ENCODE data around the gene KANSL1L.

The KANSL1L gene

DNA sequence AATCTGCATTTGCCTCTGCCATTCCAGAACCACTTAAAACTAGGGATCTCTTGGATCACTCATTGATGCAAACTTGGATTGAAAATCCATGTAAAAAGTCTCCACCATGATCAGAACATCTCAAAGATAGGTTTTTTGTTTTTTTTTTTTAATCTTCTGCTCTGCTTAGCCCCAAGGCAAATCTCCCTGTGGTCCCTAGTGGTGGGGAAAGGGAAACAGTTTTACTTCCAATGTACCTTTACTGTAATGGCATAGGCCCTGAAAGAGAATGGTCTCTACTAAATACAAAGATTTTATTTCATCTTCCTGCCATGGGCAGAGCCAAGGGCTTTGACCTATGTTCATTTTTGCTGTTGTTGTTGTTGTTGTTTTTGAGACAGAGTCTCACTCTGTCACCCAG lies 78.4 kb downstream of the KANSL1L start:
- Histone ChIP-seq H3K4me1 (ENCODE audit: low read depth, poor library complexity, severe bottlenecking) (no peaks in the 10 kb centered on the region), H4K20me1 (ENCODE audit: insufficient read depth) (no peaks in the 10 kb centered on the region), H3K27me3 (ENCODE audit: insufficient read depth, low read depth) (no peaks in the 10 kb centered on the region), H3K79me2 (ENCODE audit: insufficient read depth, low read depth) (no peaks in the 10 kb centered on the region), H3K9ac (no peak overlapping the region), H3K4me2 (no peak overlapping the region), H3K36me3 (ENCODE audit: insufficient read depth) (no peaks in the 10 kb centered on the region), H2AFZ (ENCODE audit: low read depth) (no peak overlapping the region), H3K4me3 (IDR thresholded peaks at IDR 0.05; ENCODE audit: insufficient read depth, low read depth, low read length) (no peak overlapping the region), H3K27ac (no peak overlapping the region)
- TF ChIP-seq, protein P1, sequence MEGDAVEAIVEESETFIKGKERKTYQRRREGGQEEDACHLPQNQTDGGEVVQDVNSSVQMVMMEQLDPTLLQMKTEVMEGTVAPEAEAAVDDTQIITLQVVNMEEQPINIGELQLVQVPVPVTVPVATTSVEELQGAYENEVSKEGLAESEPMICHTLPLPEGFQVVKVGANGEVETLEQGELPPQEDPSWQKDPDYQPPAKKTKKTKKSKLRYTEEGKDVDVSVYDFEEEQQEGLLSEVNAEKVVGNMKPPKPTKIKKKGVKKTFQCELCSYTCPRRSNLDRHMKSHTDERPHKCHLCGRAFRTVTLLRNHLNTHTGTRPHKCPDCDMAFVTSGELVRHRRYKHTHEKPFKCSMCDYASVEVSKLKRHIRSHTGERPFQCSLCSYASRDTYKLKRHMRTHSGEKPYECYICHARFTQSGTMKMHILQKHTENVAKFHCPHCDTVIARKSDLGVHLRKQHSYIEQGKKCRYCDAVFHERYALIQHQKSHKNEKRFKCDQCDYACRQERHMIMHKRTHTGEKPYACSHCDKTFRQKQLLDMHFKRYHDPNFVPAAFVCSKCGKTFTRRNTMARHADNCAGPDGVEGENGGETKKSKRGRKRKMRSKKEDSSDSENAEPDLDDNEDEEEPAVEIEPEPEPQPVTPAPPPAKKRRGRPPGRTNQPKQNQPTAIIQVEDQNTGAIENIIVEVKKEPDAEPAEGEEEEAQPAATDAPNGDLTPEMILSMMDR (conservative IDR thresholded peaks at IDR 0.05; ENCODE audit: low read depth, low read length) = no peak

DNA sequence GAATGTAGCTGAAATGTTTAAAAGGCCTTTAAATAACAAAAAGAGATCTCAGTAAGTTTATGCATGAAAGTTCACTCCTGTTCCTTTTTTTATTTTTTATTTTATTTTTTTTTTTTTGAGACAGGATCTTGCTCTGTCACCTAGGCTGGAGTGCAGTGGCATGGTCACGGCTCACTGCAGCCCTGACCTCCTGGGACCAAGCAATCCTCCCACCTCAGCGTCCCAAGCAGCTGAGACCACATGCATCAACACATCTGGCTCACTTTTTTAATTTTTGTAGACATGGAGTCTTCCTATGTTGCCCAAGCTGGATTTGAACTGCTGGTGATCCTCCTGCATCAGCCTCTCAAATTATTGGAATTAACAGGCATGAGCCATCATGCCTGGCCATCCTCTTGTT lies 84.3 kb downstream of the KANSL1L start:
- no peaks in the 10 kb centered on the region for H3K27me3 ChIP-seq (ENCODE audit: insufficient read depth, low read depth)
- H2AFZ ChIP-seq (ENCODE audit: low read depth) = no peak overlapping the region
- TF ChIP-seq, protein P1 (conservative IDR thresholded peaks at IDR 0.05; ENCODE audit: low read depth, low read length) = no peak
- no peak overlapping the region for H3K9ac ChIP-seq
- H3K36me3 ChIP-seq (ENCODE audit: insufficient read depth) = no peaks in the 10 kb centered on the region
- no peak overlapping the region for H3K27ac ChIP-seq
- no peak overlapping the region for H3K4me3 ChIP-seq (IDR thresholded peaks at IDR 0.05; ENCODE audit: insufficient read depth, low read depth, low read length)
- H3K4me2 ChIP-seq = no peak overlapping the region
- no peaks in the 10 kb centered on the region for H3K79me2 ChIP-seq (ENCODE audit: insufficient read depth, low read depth)
- H4K20me1 ChIP-seq (ENCODE audit: insufficient read depth) = no peaks in the 10 kb centered on the region
- H3K4me1 ChIP-seq (ENCODE audit: low read depth, poor library complexity, severe bottlenecking) = no peaks in the 10 kb centered on the region

DNA sequence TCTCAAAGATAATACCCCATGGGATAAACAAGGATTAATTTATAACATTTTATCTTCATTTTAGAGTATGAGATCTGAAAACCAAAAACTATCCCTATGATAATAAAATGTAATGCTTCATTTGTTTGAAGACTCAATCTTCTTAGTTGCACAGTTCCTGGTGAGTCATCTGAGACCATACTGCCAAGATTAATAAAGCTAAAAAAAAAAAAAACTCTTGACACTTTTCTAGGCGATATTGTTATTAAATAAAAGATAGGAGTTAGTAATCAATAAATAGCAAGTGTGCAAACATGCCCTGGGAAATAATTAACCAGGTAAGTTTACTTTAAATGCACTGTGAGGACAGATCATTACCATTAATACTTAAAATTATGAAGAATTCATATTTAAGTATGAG lies 84.9 kb downstream of the KANSL1L start:
- Histone ChIP-seq H3K79me2 (ENCODE audit: insufficient read depth, low read depth) (no peaks in the 10 kb centered on the region), H3K4me3 (IDR thresholded peaks at IDR 0.05; ENCODE audit: insufficient read depth, low read depth, low read length) (no peak overlapping the region), H3K9ac (no peak overlapping the region), H4K20me1 (ENCODE audit: insufficient read depth) (no peaks in the 10 kb centered on the region), H3K27me3 (ENCODE audit: insufficient read depth, low read depth) (no peaks in the 10 kb centered on the region), H3K4me2 (no peak overlapping the region), H3K4me1 (ENCODE audit: low read depth, poor library complexity, severe bottlenecking) (no peaks in the 10 kb centered on the region), H2AFZ (ENCODE audit: low read depth) (no peak overlapping the region), H3K27ac (no peak overlapping the region), H3K36me3 (ENCODE audit: insufficient read depth) (no peaks in the 10 kb centered on the region)
- TF ChIP-seq, protein P1 (conservative IDR thresholded peaks at IDR 0.05; ENCODE audit: low read depth, low read length) = no peak

DNA sequence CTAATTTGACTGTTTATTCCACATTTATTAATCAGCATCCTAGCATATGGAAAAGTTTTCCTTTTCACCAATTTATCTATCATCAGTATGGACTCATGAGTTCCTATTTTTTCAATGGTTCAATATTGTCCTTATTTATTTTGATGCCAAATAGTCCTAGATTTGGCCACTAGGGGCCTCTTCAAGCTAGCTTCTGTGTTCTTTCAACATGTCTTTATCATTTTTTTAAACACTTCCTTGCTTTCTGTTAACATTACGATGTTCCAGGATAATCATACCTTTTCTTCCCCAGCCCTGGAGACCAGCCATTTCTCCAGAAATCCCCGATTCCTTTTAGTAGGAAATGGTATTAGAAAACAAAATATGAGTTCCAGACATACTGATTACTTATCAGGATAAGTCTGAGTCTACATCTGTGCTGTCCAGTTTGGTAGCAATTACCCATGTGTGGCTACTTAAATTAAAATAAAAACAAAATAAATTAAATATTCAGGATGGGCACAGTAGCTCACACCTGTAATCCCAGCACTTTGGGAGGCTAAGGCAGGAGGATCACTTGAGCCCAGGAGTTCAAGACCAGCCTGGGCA lies 98.2 kb downstream of the KANSL1L start:
- H3K27ac ChIP-seq = no peak overlapping the region
- H4K20me1 ChIP-seq (ENCODE audit: insufficient read depth) = no peaks in the 10 kb centered on the region
- H3K36me3 ChIP-seq (ENCODE audit: insufficient read depth) = no peaks in the 10 kb centered on the region; the same call in 1 of the 2 replicates
- no peaks in the 10 kb centered on the region for H3K79me2 ChIP-seq (ENCODE audit: insufficient read depth, low read depth)
- no peak overlapping the region for H3K9ac ChIP-seq
- TF ChIP-seq, protein P1 (conservative IDR thresholded peaks at IDR 0.05; ENCODE audit: low read depth, low read length) = peak; percentile 80
- no peak overlapping the region for H3K4me3 ChIP-seq (IDR thresholded peaks at IDR 0.05; ENCODE audit: insufficient read depth, low read depth, low read length)
- H3K4me2 ChIP-seq = no peak overlapping the region
- H3K4me1 ChIP-seq (ENCODE audit: low read depth, poor library complexity, severe bottlenecking) = no peaks in the 10 kb centered on the region
- H3K27me3 ChIP-seq (ENCODE audit: insufficient read depth, low read depth) = no peaks in the 10 kb centered on the region
- H2AFZ ChIP-seq (ENCODE audit: low read depth) = no peak overlapping the region
